Keratinocyte (primary cell): Measurements from ENCODE around the gene AFF4. TPM values are rescaled to one million over a fixed set of nuclear protein-coding genes. Genes with fewer than 3 reads are reported as not detected.

Source experiments
- DNase-seq: peaks from one replicate; pipeline ENCODE4 v3.0.0-alpha.2; 2011; ENCODE audit warnings: low read depth, missing footprints, low spot score
- FAIRE-seq: peaks from 2 replicates; lab custom pipeline; 2011; peaks lifted over from hg19 to GRCh38; lab: Jason Lieb, UNC
- H2AFZ ChIP-seq: 2 replicates; pipeline ENCODE4 v1.6.0; 2012; ENCODE audit warnings: low read length, control low read depth, inconsistent platforms; ENCODE audit not compliant: control insufficient read depth
- H3K27ac ChIP-seq: 2 replicates; pipeline ENCODE4 v1.5.1; 2011; ENCODE audit warnings: low read length; ENCODE audit not compliant: control insufficient read depth, insufficient read depth
- H3K27me3 ChIP-seq: 3 replicates; pipeline ENCODE4 v1.6.0; 2011; ENCODE audit warnings: low read length; ENCODE audit not compliant: control insufficient read depth, insufficient read depth; ENCODE audit errors: extremely low read depth
- H3K36me3 ChIP-seq, 2 experiments: 2 replicates in 1 of 2; 3 replicates in 1 of 2; pipeline ENCODE4 v1.5.1; 2011; ENCODE audit warnings: low read length in 2 of 2, mild to moderate bottlenecking in 1 of 2; ENCODE audit not compliant: control insufficient read depth in 2 of 2, insufficient read depth in 2 of 2; ENCODE audit errors: extremely low read depth in 1 of 2
- H3K4me1 ChIP-seq: 3 replicates; pipeline ENCODE4 v1.5.1; 2011; ENCODE audit warnings: low read length; ENCODE audit not compliant: control insufficient read depth, insufficient read depth; ENCODE audit errors: extremely low read depth
- H3K4me2 ChIP-seq: 3 replicates; pipeline ENCODE4 v1.6.0; 2011; ENCODE audit warnings: low read depth, low read length; ENCODE audit not compliant: control insufficient read depth, insufficient read depth; ENCODE audit errors: extremely low read depth
- H3K4me3 ChIP-seq, 3 experiments: fragments of 200-600 bp in 1 of 3; sonication (generic) in 1 of 3; 2 replicates in 2 of 3; 3 replicates in 1 of 3; pipeline ENCODE4 v1.5.1; 2011 to 2016; ENCODE audit warnings: low read length in 3 of 3, mild to moderate bottlenecking in 3 of 3, control low read depth in 2 of 3, inconsistent platforms in 1 of 3, low read depth in 1 of 3, mixed read lengths in 1 of 3, mixed run types in 1 of 3, moderate library complexity in 1 of 3; ENCODE audit not compliant: control insufficient read depth in 2 of 3, insufficient read depth in 2 of 3; ENCODE audit errors: extremely low read depth in 1 of 3
- H3K79me2 ChIP-seq: 2 replicates; pipeline ENCODE4 v1.6.0; 2012; ENCODE audit warnings: low read length; ENCODE audit not compliant: control insufficient read depth, insufficient read depth
- H3K9ac ChIP-seq: 3 replicates; pipeline ENCODE4 v1.6.0; 2011; ENCODE audit warnings: low read length; ENCODE audit not compliant: control insufficient read depth, insufficient read depth; ENCODE audit errors: extremely low read depth
- H3K9me1 ChIP-seq: 3 replicates; pipeline ENCODE4 v1.6.0; 2011; ENCODE audit warnings: low read length; ENCODE audit not compliant: control insufficient read depth, insufficient read depth; ENCODE audit errors: extremely low read depth
- H3K9me3 ChIP-seq: 2 replicates; pipeline ENCODE4 v1.5.1; 2012; ENCODE audit warnings: low read depth, low read length; ENCODE audit not compliant: control insufficient read depth
- H4K20me1 ChIP-seq: 3 replicates; pipeline ENCODE4 v1.6.0; 2011; ENCODE audit warnings: low read length; ENCODE audit not compliant: control insufficient read depth, insufficient read depth; ENCODE audit errors: extremely low read depth
- EZH2 ChIP-seq: IDR thresholded peaks from one replicate; pipeline ENCODE4 v1.6.1; 2012; ENCODE audit warnings: inconsistent platforms, mild to moderate bottlenecking, low read length, moderate library complexity
- dilution Hi-C: fragments of 300-500 bp; cut with MboI; formaldehyde crosslinking; loops from one replicate; pipeline ENCODE4 v1.7.0; 2020; ENCODE audit warnings: low sequenced_read_pairs; ENCODE audit not compliant: extremely low pct_ligation_motif_present
- polyA plus RNA-seq, 5 experiments: library from polyadenylated mRNA; depleted of rRNA in 3 of 5; stranded (reverse) in 3 of 5; stranded (forward) in 1 of 5; unstranded in 1 of 5; fragments of >200 nt; gene quantifications; 1 replicate in 1 of 5; 2 replicates in 3 of 5; 3 replicates in 1 of 5; pipeline versions ENCODE4 v1.2.1 to v1.2.3, GENCODE V29; 2011 to 2012; ENCODE audit warnings: missing spikeins in 2 of 5, low read depth in 1 of 5, low replicate concordance in 1 of 5
- TF ChIP-seq, protein P1 (sequence below), 3 experiments: IDR thresholded peaks in 1 of 3; conservative IDR thresholded peaks in 1 of 3; optimal IDR thresholded peaks in 1 of 3; 2 replicates in 2 of 3; 3 replicates in 1 of 3; pipeline versions ENCODE3 to v1.5.1; 2011; ENCODE audit warnings: low read length in 3 of 3, mild to moderate bottlenecking in 3 of 3, moderate library complexity in 2 of 3, control low read depth in 1 of 3, inconsistent platforms in 1 of 3; ENCODE audit not compliant: insufficient read depth in 2 of 3; ENCODE audit errors: extremely low read depth in 1 of 3

The AFF4 gene
- polyA plus RNA-seq, 1 donor (not counting 4 experiments of a cell fraction or from before 2014, with no cell fraction given) = 51.3 TPM

GRCh38 chr5:132831095-132831860 is 132.2 kb downstream of the AFF4 start:
- H3K9ac ChIP-seq = no peak overlapping the region
- no peak overlapping the region for H2AFZ ChIP-seq
- FAIRE-seq (no peak), DNase-seq (no peak)
- no peak overlapping the region for H3K27ac ChIP-seq
- H4K20me1 ChIP-seq = no peaks in the 10 kb centered on the region
- no peaks in the 10 kb centered on the region for H3K79me2 ChIP-seq
- H3K36me3 ChIP-seq = no peaks in the 10 kb centered on the region
- no peaks in the 10 kb centered on the region for H3K9me3 ChIP-seq
- H3K4me2 ChIP-seq = no peak overlapping the region
- no peak overlapping the region for H3K4me3 ChIP-seq
- H3K4me1 ChIP-seq = no peaks in the 10 kb centered on the region
- peaks cover 9% of the 10 kb centered on the region for H3K27me3 ChIP-seq
- dilution Hi-C loops = no loop called here
- no peak for TF ChIP-seq EZH2
- TF ChIP-seq, protein P1, sequence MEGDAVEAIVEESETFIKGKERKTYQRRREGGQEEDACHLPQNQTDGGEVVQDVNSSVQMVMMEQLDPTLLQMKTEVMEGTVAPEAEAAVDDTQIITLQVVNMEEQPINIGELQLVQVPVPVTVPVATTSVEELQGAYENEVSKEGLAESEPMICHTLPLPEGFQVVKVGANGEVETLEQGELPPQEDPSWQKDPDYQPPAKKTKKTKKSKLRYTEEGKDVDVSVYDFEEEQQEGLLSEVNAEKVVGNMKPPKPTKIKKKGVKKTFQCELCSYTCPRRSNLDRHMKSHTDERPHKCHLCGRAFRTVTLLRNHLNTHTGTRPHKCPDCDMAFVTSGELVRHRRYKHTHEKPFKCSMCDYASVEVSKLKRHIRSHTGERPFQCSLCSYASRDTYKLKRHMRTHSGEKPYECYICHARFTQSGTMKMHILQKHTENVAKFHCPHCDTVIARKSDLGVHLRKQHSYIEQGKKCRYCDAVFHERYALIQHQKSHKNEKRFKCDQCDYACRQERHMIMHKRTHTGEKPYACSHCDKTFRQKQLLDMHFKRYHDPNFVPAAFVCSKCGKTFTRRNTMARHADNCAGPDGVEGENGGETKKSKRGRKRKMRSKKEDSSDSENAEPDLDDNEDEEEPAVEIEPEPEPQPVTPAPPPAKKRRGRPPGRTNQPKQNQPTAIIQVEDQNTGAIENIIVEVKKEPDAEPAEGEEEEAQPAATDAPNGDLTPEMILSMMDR (optimal IDR thresholded peaks at IDR 0.05 in 1 of 3, IDR thresholded peaks at IDR 0.05 in 1 of 3, conservative IDR thresholded peaks at IDR 0.05 in 1 of 3; ENCODE audit: extremely low read depth in 1 of 3, insufficient read depth in 2 of 3, low read length in 3 of 3) = no peak
- no peaks in the 10 kb centered on the region for H3K9me1 ChIP-seq

DNA sequence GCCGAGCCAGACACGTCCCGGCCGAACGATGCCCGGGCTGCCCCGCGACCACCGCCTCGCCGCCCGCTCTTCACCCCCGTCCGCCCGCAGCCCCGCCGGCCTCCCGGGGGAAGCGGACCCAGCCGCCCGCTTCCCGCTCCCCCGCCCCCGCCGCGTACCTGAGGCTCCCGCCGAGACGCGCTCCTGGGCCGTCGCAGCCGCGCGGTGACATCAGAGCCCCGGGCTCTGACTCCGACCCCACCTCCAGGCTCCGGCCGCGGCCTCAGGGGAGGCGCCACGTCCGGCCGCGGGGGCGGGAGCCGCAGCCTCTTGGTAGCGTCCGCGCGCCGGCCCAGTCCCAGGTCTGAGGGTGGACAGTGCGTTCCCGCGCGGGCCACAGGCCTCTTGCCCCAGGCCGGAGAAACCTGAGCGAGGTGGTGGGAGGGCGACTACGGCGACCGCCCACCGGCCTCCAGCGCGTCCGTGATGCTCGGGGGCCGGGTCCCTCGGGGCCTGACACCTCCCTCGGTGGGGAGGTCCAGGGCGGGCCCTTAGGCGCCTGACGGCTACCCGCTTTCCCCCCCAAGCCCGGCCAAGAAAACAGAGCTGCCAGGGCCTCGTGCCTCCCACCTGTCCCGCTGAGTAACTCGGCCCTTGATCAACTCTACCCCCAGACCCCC is 132.9 kb downstream of the AFF4 start, which contains the start of gene SHROOM1:
Gene SHROOM1 (minus strand): TSS at position 212 of the 659 bp plus-strand sequence. CDS start 4,507 bp downstream, outside the sequence.
- FAIRE-seq (no peak), DNase-seq (no peak)
- Histone ChIP-seq H3K4me3 (peak within 1 kb of the TSS; percentile 39 to 67 (median 66)), H2AFZ (peak within 1 kb of the TSS; percentile 82), H3K9ac (peak within 1 kb of the TSS; percentile 54), H3K4me2 (peak within 1 kb of the TSS; percentile 52), H3K27me3 (peaks cover 16% of the 10 kb centered on the region), H3K79me2 (no peaks in the 10 kb centered on the region), H4K20me1 (no peaks in the 10 kb centered on the region), H3K36me3 (no peaks in the 10 kb centered on the region), H3K9me1 (no peaks in the 10 kb centered on the region), H3K4me1 (no peaks in the 10 kb centered on the region), H3K27ac (no peak within 1 kb of the TSS), H3K9me3 (no peaks in the 10 kb centered on the region)
- dilution Hi-C loops = no loop called here
- TF ChIP-seq, protein P1 (optimal IDR thresholded peaks at IDR 0.05 in 1 of 3, IDR thresholded peaks at IDR 0.05 in 1 of 3, conservative IDR thresholded peaks at IDR 0.05 in 1 of 3; ENCODE audit: extremely low read depth in 1 of 3, insufficient read depth in 2 of 3, low read length in 3 of 3) = no peak
- TF ChIP-seq EZH2 = no peak
